ENCODE results near the gene FAM151A. TPM values are rescaled to one million over a fixed set of nuclear protein-coding genes. Genes with fewer than 3 reads are reported as not detected.

Gene FAM151A
- total and polyA plus RNA-seq, 7 donors, result 3.2 to 5.4 (median 3.7) TPM; not detected in 4

DNA sequence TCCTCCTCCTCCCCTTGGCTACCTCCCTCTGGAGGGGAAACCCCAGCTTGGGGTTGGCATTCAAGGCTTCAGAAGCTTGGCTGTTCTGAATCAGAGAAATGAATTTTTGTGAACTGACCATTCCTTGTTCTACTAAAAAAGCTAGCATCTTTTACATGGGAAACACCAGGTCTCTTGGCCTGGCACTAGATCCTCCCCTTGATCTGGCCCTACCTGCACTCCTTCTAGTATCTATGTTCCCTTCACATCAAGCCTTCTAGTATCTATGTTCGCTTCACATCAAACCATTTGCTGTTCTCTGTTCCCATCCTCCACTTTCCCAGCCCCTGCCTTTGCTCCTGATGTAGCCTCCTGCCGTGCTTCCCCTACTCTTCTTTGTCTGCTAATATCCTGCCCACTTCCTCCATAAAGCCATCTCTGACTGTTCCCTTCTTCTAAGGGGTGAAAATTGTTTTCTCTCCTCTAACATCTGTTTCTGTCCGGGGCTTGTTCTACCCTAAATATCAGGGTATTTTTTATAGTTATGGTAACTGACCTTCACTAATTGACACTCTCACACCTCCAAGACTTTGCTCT is 25.8 kb downstream of the FAM151A start:
- H3K4me1 ChIP-seq, result no peaks in the 10 kb centered on the region
- TF ChIP-seq, protein P1, sequence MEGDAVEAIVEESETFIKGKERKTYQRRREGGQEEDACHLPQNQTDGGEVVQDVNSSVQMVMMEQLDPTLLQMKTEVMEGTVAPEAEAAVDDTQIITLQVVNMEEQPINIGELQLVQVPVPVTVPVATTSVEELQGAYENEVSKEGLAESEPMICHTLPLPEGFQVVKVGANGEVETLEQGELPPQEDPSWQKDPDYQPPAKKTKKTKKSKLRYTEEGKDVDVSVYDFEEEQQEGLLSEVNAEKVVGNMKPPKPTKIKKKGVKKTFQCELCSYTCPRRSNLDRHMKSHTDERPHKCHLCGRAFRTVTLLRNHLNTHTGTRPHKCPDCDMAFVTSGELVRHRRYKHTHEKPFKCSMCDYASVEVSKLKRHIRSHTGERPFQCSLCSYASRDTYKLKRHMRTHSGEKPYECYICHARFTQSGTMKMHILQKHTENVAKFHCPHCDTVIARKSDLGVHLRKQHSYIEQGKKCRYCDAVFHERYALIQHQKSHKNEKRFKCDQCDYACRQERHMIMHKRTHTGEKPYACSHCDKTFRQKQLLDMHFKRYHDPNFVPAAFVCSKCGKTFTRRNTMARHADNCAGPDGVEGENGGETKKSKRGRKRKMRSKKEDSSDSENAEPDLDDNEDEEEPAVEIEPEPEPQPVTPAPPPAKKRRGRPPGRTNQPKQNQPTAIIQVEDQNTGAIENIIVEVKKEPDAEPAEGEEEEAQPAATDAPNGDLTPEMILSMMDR (IDR thresholded peaks at IDR 0.05), result no peak
- H3K27me3 ChIP-seq, result no peaks in the 10 kb centered on the region
- H3K4me3 ChIP-seq, result no peak overlapping the region
- H3K27ac ChIP-seq, result no peak overlapping the region
- intact Hi-C loops (cut with DNase I), result no loop called here
- no peak for DNase-seq
- peaks cover 18 to 58% (median 29%) of the 10 kb centered on the region in 4 donors for H3K36me3 ChIP-seq
- WGBS, 2 donors, result 78 to 90% methylated on average over 3 of the region's 3 CpGs
- H3K9me3 ChIP-seq, result no peaks in the 10 kb centered on the region

DNA sequence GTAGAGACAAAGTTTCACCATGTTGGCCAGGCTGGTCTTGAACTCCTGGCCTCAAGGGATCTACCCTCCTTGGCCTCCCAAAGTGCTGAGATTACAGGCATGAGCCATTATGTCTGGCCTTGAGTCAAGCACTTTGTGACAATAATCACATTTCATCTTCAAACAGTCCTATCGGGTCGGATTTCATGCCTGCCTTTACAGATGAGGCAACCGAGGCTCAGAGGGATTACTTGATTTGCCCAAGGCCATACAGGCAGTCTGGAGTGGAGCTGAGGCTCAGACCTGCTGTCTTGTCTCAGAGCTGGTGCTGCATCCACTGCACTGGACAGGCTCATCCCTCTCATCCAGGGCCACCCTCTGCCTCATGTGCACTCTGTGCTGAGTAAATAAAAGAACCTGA is 26.6 kb downstream of the FAM151A start:
- Histone ChIP-seq H3K36me3 (peaks cover 17 to 58% (median 29%) of the 10 kb centered on the region in 4 donors), H3K4me3 (no peak overlapping the region), H3K4me1 (no peaks in the 10 kb centered on the region), H3K9me3 (no peaks in the 10 kb centered on the region), H3K27ac (no peak overlapping the region), H3K27me3 (no peaks in the 10 kb centered on the region)
- no peak for DNase-seq
- TF ChIP-seq POLR2AphosphoS5 (IDR thresholded peaks at IDR 0.05) (no peak), EP300 (IDR thresholded peaks at IDR 0.05) (no peak), POLR2A (IDR thresholded peaks at IDR 0.05) (no peak)
- TF ChIP-seq, protein P1 (IDR thresholded peaks at IDR 0.05), result no peak
- WGBS, 2 donors, result 91 to 92% methylated on average over 3 of the region's 3 CpGs
- intact Hi-C loops (cut with DNase I), result no loop called here

DNA sequence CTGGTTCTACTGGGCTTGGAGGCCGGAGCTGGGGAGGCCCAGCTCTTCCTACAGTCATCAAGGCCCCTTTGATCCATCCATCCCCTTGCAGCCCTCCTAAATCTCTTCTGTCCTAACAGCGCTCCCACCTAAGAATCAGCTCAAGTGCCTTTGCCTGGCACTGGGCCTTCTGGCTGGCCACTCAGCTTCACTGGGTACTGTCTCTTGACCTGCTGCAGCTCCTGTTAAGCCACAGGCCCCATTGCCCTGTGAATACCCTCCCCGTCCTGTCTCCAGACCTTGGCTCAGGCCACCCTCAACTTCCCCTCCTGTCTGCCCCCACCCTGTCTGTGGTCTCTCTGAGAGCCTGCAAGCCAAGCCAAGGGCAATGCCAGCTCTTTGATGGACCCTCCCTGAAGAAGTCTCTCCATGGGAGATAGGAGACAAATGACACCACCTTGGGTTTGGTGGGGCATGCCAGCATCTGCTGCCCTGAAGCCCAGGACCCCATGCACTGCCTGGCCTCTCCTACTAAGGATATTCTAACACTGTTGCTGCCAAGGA is 27.3 kb downstream of the FAM151A start:
- H3K4me1 ChIP-seq, result no peaks in the 10 kb centered on the region

DNA sequence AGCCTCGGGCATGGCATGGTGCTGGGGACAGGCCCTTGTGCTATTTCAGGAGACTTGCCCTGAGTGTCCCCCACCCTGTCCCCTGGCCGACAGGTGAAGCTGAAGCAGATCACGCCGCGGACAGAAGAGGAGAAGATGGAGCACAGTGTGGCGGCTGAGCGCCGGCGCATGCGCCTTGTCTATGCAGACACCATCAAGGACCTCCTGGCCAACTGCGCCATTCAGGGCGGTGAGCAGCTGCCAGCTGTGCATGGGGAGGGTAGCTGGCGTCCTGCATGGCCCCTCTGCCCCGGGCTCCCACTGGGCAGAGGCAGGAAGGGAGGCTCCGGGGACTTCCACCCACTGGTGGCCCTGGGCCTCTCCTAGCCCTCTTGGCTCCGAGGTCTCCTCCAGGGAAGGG is 28.9 kb downstream of the FAM151A start:
- DNase-seq, result no peak
- H3K27me3 ChIP-seq, result no peaks in the 10 kb centered on the region
- WGBS, 2 donors, result 92 to 96% methylated on average over 16 of the region's 16 CpGs
- no peaks in the 10 kb centered on the region for H3K4me1 ChIP-seq
- TF ChIP-seq POLR2A (IDR thresholded peaks at IDR 0.05) (no peak), POLR2AphosphoS5 (IDR thresholded peaks at IDR 0.05) (no peak), EP300 (IDR thresholded peaks at IDR 0.05) (no peak)
- TF ChIP-seq, protein P1 (IDR thresholded peaks at IDR 0.05), result no peak
- intact Hi-C loops (cut with DNase I), result no loop called here
- no peak overlapping the region for H3K27ac ChIP-seq
- peaks cover 12 to 56% (median 23%) of the 10 kb centered on the region in 4 donors for H3K36me3 ChIP-seq
- H3K4me3 ChIP-seq, result no peak overlapping the region
- H3K9me3 ChIP-seq, result no peaks in the 10 kb centered on the region

More for the DNA sequence above, 27.3 kb downstream of the FAM151A start:
- peaks cover 12 to 54% (median 25%) of the 10 kb centered on the region in 4 donors for H3K36me3 ChIP-seq
- H3K9me3 ChIP-seq, result no peaks in the 10 kb centered on the region
- 89 to 96% methylated on average over 3 of the region's 3 CpGs for WGBS, 2 donors
- intact Hi-C loops (cut with DNase I), result no loop called here
- no peaks in the 10 kb centered on the region for H3K27me3 ChIP-seq
- no peak for TF ChIP-seq EP300 (IDR thresholded peaks at IDR 0.05)
- TF ChIP-seq, protein P1 (IDR thresholded peaks at IDR 0.05), result no peak
- no peak for TF ChIP-seq POLR2AphosphoS5 (IDR thresholded peaks at IDR 0.05)
- no peak for TF ChIP-seq POLR2A (IDR thresholded peaks at IDR 0.05)
- no peak overlapping the region for H3K27ac ChIP-seq
- no peak overlapping the region for H3K4me3 ChIP-seq
- no peak for DNase-seq
